ENCODE measurements around the gene ITGA6.

Gene ITGA6

DNA sequence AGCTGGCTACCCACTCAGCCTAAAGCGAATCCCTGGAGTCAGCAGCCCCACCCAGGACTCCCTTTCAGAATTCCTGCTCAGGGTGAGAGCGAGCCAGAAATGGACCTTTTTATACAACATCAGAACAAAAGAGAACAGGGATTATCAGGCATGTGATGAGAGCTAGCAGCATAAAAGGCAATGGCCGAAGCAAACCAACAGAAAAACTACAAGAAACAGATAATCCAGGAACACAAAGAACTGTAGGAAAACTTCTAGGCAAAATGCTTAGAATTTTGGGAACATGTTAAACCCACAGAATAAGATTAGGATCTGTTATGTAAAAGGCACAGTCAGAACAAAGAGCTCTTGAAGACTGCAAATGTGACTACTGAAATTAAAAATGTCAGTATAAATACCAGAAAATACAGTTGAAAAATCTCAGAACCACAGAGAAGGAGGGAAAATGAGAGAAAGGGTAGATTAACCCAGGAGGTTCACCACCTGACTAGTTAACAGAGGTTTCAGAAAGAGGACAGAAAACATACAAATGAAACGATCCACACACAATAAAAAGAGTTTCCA lies 31.3 kb downstream of the ITGA6 start:
- peaks cover 24% of the 10 kb centered on the region for H3K4me1 ChIP-seq (ENCODE audit: control insufficient read depth, insufficient read depth, low read length)

DNA sequence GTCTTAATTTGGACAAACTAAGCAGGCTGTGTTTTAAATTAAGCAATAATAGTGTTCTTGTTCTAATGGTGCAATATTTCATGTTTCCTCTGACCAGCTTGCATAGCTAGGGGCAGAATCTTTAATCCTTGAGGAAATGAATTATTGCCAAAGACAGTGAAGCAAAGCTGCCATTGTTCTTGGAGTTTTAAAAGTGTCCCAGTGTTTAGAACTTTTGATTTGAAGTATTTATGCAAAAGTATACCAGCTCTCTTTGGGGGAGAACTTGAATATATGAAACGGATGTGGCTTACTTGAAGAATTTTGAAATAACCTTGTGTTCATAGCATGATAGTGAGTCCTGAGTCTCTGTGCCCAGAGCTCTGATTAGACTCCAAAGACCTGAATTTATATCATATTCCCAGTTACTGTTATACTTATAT lies 33.4 kb downstream of the ITGA6 start:
- Histone ChIP-seq H3K27me3 (replicated peaks; ENCODE audit: control insufficient read depth, insufficient read depth, low read length) (peaks cover 41% of the 10 kb centered on the region), H3K4me3 (ENCODE audit: low read length) (no peak overlapping the region), H3K9me3 (ENCODE audit: control insufficient read depth, low read length) (no peaks in the 10 kb centered on the region), H3K4me1 (ENCODE audit: control insufficient read depth, insufficient read depth, low read length) (peaks cover 27% of the 10 kb centered on the region), H3K36me3 (ENCODE audit: control insufficient read depth, insufficient read depth, low read length, severe bottlenecking) (no peaks in the 10 kb centered on the region), H3K9ac (ENCODE audit: low read length) (no peak overlapping the region)
- DNase-seq (ENCODE audit: low read depth) = peak; percentile 76

More for the DNA sequence above, 31.3 kb downstream of the ITGA6 start:
- no peak overlapping the region for H3K9ac ChIP-seq (ENCODE audit: low read length)
- DNase-seq (ENCODE audit: low read depth) = no peak
- no peaks in the 10 kb centered on the region for H3K9me3 ChIP-seq (ENCODE audit: control insufficient read depth, low read length)
- no peak overlapping the region for H3K4me3 ChIP-seq (ENCODE audit: low read length)
- H3K36me3 ChIP-seq (ENCODE audit: control insufficient read depth, insufficient read depth, low read length, severe bottlenecking) = no peaks in the 10 kb centered on the region
- peaks cover 47% of the 10 kb centered on the region for H3K27me3 ChIP-seq (replicated peaks; ENCODE audit: control insufficient read depth, insufficient read depth, low read length)

DNA sequence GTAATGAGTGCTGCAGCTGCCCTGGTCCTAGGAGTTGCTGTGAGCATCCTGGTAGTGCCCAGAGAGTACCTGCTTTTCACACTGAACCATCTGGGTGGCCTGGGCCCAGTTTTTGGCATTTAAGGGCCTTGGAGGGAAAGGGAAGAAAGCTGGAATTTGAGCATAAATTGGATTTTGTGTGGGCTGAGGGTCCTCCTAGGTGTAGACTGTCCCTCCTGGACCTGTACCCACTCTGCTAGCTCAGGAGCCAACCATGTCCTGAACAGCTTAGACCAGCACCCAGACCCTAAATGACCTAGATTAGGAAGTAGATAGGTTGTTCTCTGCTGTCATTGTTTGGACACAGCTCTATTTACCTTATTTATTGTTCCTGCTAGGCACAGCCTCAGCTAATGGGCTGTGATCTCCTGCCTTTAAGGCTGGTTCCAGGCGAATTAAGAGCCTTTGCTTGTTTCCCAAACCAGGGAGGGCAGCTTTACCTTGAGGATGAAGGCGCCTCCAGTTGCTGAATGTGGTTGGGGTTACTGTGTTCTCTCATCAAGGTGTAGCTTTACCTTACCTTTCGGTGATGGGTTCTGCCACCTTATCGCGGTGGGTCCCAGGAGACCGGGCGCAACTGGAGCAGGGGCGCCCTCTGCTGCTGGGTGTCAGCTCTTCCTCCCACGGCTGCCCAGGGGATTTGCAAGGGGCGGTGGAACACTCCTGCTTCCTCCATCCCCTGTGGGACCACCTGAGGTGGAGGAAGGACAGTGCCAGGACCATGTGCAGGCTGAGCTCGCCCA lies 34.4 kb downstream of the ITGA6 start:
- Histone ChIP-seq H3K9ac (ENCODE audit: low read length) (no peak overlapping the region), H3K36me3 (ENCODE audit: control insufficient read depth, insufficient read depth, low read length, severe bottlenecking) (no peaks in the 10 kb centered on the region), H3K27me3 (replicated peaks; ENCODE audit: control insufficient read depth, insufficient read depth, low read length) (peaks cover 36% of the 10 kb centered on the region), H3K4me1 (ENCODE audit: control insufficient read depth, insufficient read depth, low read length) (peaks cover 27% of the 10 kb centered on the region), H3K9me3 (ENCODE audit: control insufficient read depth, low read length) (no peaks in the 10 kb centered on the region), H3K4me3 (ENCODE audit: low read length) (no peak overlapping the region)
- peak; percentile 70 for DNase-seq (ENCODE audit: low read depth)

DNA sequence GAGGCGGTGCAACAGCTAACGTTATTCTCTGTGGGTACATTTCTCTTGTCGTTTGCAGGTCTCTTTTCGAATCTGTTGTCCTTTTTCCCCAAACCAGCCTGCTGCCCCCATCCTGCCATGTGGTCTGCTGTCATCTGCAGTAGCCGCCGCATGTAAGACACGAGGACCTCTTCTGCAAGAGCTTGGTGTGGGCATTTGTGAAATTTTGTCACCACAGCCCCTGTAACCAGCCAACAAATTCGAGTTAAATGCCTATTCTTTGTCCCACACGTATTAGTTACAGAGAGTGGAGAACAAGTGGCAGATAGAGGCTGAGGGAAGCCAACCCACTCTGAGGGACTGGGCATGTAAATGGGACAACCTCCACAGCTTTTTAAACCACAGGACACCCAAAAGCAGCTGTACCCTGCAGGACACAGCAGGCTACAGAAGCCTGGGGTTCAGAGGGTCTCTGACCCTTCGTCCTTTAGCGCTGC lies 35.0 kb downstream of the ITGA6 start:
- Histone ChIP-seq H3K36me3 (ENCODE audit: control insufficient read depth, insufficient read depth, low read length, severe bottlenecking) (no peaks in the 10 kb centered on the region), H3K4me1 (ENCODE audit: control insufficient read depth, insufficient read depth, low read length) (peaks cover 27% of the 10 kb centered on the region), H3K4me3 (ENCODE audit: low read length) (no peak overlapping the region), H3K27me3 (replicated peaks; ENCODE audit: control insufficient read depth, insufficient read depth, low read length) (peaks cover 36% of the 10 kb centered on the region), H3K9ac (ENCODE audit: low read length) (no peak overlapping the region), H3K9me3 (ENCODE audit: control insufficient read depth, low read length) (no peaks in the 10 kb centered on the region)
- DNase-seq (ENCODE audit: low read depth) = no peak

DNA sequence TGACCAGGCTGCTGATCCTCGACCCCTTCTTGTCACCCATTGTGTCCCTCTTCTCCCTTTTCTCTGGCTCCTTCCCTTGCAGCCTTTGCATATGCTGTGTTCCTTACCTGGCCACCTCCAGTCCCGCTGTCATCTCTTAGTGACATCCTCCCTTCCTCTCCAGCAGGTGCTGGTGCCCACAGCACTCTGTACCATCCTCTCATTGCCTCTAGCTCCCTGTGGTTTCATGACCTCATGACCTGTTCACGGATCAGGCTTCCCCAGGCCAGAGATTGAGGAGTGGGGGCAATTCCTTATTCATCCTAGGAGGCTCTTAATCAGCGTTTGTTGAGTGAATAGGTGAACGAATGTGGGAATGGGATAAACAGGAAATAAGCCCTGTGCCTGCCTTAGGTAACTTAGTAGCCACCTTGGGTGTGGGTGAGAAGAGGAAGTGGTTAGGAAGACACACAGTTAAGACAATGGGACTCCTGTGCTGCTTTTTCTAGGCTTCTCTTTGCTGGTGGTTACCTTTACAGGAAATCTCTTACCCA lies 35.5 kb downstream of the ITGA6 start:
- H3K4me3 ChIP-seq (ENCODE audit: low read length) = no peak overlapping the region
- peaks cover 27% of the 10 kb centered on the region for H3K4me1 ChIP-seq (ENCODE audit: control insufficient read depth, insufficient read depth, low read length)
- no peaks in the 10 kb centered on the region for H3K36me3 ChIP-seq (ENCODE audit: control insufficient read depth, insufficient read depth, low read length, severe bottlenecking)
- H3K9me3 ChIP-seq (ENCODE audit: control insufficient read depth, low read length) = no peaks in the 10 kb centered on the region
- H3K27me3 ChIP-seq (replicated peaks; ENCODE audit: control insufficient read depth, insufficient read depth, low read length) = peaks cover 31% of the 10 kb centered on the region
- no peak overlapping the region for H3K9ac ChIP-seq (ENCODE audit: low read length)
- DNase-seq (ENCODE audit: low read depth) = no peak

DNA sequence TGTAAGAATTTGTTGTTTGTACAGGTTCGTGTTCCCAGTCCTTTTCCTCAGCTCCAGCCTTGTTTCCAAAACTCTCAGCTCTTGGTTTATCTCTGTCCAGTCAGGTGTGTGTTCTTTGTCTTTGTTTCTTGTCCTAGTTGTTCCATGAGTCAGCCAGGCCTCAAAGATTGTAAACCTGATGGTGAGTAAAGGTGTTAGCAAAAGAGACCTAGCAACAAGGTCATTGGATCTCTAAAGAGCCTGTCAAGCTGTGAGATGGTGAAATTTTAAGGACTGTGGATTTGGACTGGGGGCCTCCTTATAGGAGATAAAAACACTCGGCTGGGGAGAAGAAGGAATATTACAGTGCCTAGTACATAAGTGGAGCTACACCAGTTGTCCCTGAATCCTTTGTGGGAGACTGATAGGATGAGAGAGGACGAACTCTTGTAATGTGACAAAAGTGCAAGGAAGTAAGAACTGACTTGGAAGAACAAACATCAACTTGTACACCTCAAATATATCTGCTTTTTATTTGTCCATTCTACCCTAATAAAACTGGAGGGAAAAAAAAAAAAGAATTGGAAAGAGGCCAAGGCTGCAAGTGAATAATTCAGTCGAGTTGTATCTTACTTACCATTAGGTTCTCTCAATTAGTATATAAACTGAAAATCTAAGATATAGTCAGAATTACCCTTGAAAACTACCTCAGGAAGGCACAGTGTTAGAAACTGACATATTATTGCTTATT lies 37.2 kb downstream of the ITGA6 start:
- no peak overlapping the region for H3K4me3 ChIP-seq (ENCODE audit: low read length)
- peaks cover 26% of the 10 kb centered on the region for H3K4me1 ChIP-seq (ENCODE audit: control insufficient read depth, insufficient read depth, low read length)
- H3K9ac ChIP-seq (ENCODE audit: low read length) = no peak overlapping the region
- no peaks in the 10 kb centered on the region for H3K36me3 ChIP-seq (ENCODE audit: control insufficient read depth, insufficient read depth, low read length, severe bottlenecking)
- H3K27me3 ChIP-seq (replicated peaks; ENCODE audit: control insufficient read depth, insufficient read depth, low read length) = peaks cover 24% of the 10 kb centered on the region
- H3K9me3 ChIP-seq (ENCODE audit: control insufficient read depth, low read length) = no peaks in the 10 kb centered on the region
- DNase-seq (ENCODE audit: low read depth) = no peak

DNA sequence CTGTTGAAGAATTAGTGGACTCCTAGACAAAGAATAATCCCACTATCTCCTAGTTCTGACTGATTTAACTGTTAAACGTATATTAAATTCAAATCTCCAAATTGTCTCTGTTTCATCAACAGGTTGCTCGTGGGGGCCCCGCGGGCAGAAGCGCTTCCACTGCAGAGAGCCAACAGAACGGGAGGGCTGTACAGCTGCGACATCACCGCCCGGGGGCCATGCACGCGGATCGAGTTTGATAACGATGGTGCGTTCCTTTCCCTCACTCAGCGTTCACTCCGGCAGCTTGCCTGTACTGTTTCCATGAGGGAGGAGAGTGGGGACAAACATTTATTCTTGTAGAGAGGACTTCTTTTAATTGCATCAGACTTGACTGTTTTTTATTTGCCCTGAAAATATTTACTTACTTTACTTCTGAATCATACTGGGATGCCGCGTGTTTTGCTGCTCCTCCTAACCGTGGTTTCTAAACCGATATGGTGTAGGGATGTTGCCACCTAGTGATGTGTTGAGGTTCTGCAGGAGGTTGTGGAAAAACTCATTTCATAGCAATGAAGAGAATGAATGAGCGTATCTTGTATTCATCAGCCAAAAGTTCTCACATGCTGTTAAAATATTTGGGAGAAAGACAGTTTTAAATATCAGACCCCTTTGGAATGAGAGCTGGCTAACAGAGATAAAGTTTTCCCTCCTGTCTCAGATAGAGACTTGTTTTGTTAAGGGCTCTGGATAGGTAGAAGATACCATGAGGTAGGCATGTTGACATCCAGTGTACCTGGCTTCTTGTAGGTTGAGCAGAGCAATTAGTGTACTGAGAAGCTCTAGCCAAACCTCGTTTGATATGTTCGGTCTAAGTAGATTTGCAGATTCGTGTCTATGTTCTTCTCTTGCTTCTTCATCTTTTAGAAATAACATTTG lies 38.3 kb downstream of the ITGA6 start:
- Histone ChIP-seq H3K27me3 (replicated peaks; ENCODE audit: control insufficient read depth, insufficient read depth, low read length) (peaks cover 21% of the 10 kb centered on the region), H3K4me1 (ENCODE audit: control insufficient read depth, insufficient read depth, low read length) (peaks cover 16% of the 10 kb centered on the region), H3K9ac (ENCODE audit: low read length) (peak overlapping the region; percentile 35), H3K9me3 (ENCODE audit: control insufficient read depth, low read length) (no peaks in the 10 kb centered on the region), H3K36me3 (ENCODE audit: control insufficient read depth, insufficient read depth, low read length, severe bottlenecking) (no peaks in the 10 kb centered on the region), H3K4me3 (ENCODE audit: low read length) (peak overlapping the region; percentile 72)
- DNase-seq (ENCODE audit: low read depth) = peak; percentile 96

DNA sequence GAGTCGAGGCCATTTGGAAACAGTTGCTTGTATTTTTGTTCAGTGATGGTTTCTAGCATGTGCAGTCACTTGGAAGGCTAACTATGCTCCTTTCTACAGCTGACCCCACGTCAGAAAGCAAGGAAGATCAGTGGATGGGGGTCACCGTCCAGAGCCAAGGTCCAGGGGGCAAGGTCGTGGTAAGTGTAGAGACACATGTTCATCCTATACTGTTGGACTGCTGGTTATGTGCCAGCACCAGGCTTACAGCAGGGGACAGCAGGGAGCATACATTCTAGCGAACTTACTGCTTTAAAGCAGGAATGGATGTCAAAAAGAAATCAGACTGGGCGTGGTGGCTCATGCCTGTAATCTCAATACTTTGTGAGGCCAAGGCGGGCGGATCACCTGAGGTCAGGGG lies 40.0 kb downstream of the ITGA6 start:
- DNase-seq (ENCODE audit: low read depth) = no peak
- Histone ChIP-seq H3K4me3 (ENCODE audit: low read length) (no peak overlapping the region), H3K4me1 (ENCODE audit: control insufficient read depth, insufficient read depth, low read length) (peaks cover 3% of the 10 kb centered on the region), H3K9ac (ENCODE audit: low read length) (no peak overlapping the region), H3K27me3 (replicated peaks; ENCODE audit: control insufficient read depth, insufficient read depth, low read length) (peaks cover 21% of the 10 kb centered on the region), H3K9me3 (ENCODE audit: control insufficient read depth, low read length) (no peaks in the 10 kb centered on the region), H3K36me3 (ENCODE audit: control insufficient read depth, insufficient read depth, low read length, severe bottlenecking) (no peaks in the 10 kb centered on the region)

GRCh38 chr2:172470958-172471922 lies 43.9 kb downstream of the ITGA6 start:
- H3K9ac ChIP-seq (ENCODE audit: low read length) = no peak overlapping the region
- H3K4me3 ChIP-seq (ENCODE audit: low read length) = no peak overlapping the region
- H3K36me3 ChIP-seq (ENCODE audit: control insufficient read depth, insufficient read depth, low read length, severe bottlenecking) = no peaks in the 10 kb centered on the region
- H3K9me3 ChIP-seq (ENCODE audit: control insufficient read depth, low read length) = no peaks in the 10 kb centered on the region
- no peaks in the 10 kb centered on the region for H3K4me1 ChIP-seq (ENCODE audit: control insufficient read depth, insufficient read depth, low read length)
- H3K27me3 ChIP-seq (replicated peaks; ENCODE audit: control insufficient read depth, insufficient read depth, low read length) = no peaks in the 10 kb centered on the region
- no peak for DNase-seq (ENCODE audit: low read depth)

Data from adipocyte (in vitro differentiated cells).